GM10248 (cell line): ENCODE measurements around the gene PACSIN1.

Experiments
- CTCF ChIA-PET: fragments of 300-600 bp; sonication (Branson Sonifier 250); formaldehyde crosslinking; extraction: SDS; loops from one replicate; lab custom pipeline; 2021; ENCODE audit warnings: antibody characterized with exemption; lab: Yijun Ruan, JAX
- POLR2A ChIA-PET: fragments of 350-650 bp; sonication (Branson Sonifier 250); formaldehyde crosslinking; extraction: SDS; loops from one replicate; lab custom pipeline; 2020; ENCODE audit warnings: antibody characterized with exemption; lab: Yijun Ruan, JAX
- DNase-seq: peaks from one replicate; pipeline ENCODE4 v3.0.0; 2012; ENCODE audit errors: extremely low spot score
- CTCF ChIP-seq: IDR thresholded peaks from 2 replicates; pipeline ENCODE4 v1.5.1; 2012; ENCODE audit warnings: mild to moderate bottlenecking, low read depth; ENCODE audit errors: extremely low read depth, missing control alignments, control extremely low read depth

Gene PACSIN1

GRCh38 chr6:34457382-34457741 is 8.5 kb upstream of the PACSIN1 start:
- POLR2A ChIA-PET, result no interaction called here
- CTCF ChIA-PET, result interaction anchor here (0.9 to 5.7 kb wide), 6 partner anchors 37 to 748 kb away, joined by 3 to 61 read pairs (median 6); no protein-coding TSS in a partner anchor
- DNase-seq, result no peak
- TF ChIP-seq CTCF, result no peak

- ChIA-PET CTCF (interaction anchor here (0.9 to 5.7 kb wide), 13 partner anchors 9 to 748 kb away, joined by 3 to 61 read pairs (median 5); partner anchors contain the start of gene SMIM29), POLR2A (no interaction called here)
- no peak for DNase-seq
- TF ChIP-seq CTCF, result no peak
These were observed 7.8 kb upstream of the PACSIN1 start for GRCh38 chr6:34457742-34458735.

GRCh38 chr6:34459899-34460593 is 5.8 kb upstream of the PACSIN1 start:
- TF ChIP-seq CTCF, result peak; percentile 75
- POLR2A ChIA-PET, result no interaction called here
- DNase-seq, result peak; percentile 76
- CTCF ChIA-PET, result interaction anchor here (0.6 to 5.7 kb wide), 45 partner anchors 8 to 806 kb away, joined by 3 to 61 read pairs (median 4); partner anchors contain the start of genes RPS10 and SMIM29

- no peak for TF ChIP-seq CTCF
- DNase-seq, result no peak
- CTCF ChIA-PET, result interaction anchor here (0.7 to 5.7 kb wide), 34 partner anchors 7 to 806 kb away, joined by 3 to 61 read pairs (median 4); partner anchors contain the start of gene RPS10
- POLR2A ChIA-PET, result no interaction called here
These were observed 4.9 kb upstream of the PACSIN1 start for GRCh38 chr6:34460796-34461507.

GRCh38 chr6:34462010-34462409 is 3.9 kb upstream of the PACSIN1 start:
- ChIA-PET POLR2A (interaction anchor here (0.6 kb wide), 1 partner anchor 315 kb away, joined by 5 read pairs; no protein-coding TSS in a partner anchor), CTCF (interaction anchor here (1.2 to 3.4 kb wide), 5 partner anchors 12 to 744 kb away, joined by 4 to 21 read pairs (median 5); no protein-coding TSS in a partner anchor)
- no peak for DNase-seq
- no peak for TF ChIP-seq CTCF
